ENCODE measurements around the gene RHOT2. TPM values are rescaled to one million over a fixed set of nuclear protein-coding genes. Genes with fewer than 3 reads are reported as not detected.
A peak's percentile ranks its signal among the peaks of the same experiment; 100 is the strongest.

RHOT2 gene
- total RNA-seq, 4 donors from 2014 or later = 29.1 to 99.7 (median 71.7) TPM

- Histone ChIP-seq H3K4me3 (peak overlapping the region; percentile 72 to 85), H3K36me3 (no peaks in the 10 kb centered on the region), H3K27me3 (no peaks in the 10 kb centered on the region), H3K9me3 (no peaks in the 10 kb centered on the region), H3K27ac (peak overlapping the region; percentile 98 to 99), H3K4me1 (peaks cover 0 to 13% of the 10 kb centered on the region in 2 donors)
- intact Hi-C loops (cut with DNase I; ENCODE audit: low total_unique reads) = no loop called here
- TF ChIP-seq CTCF (IDR thresholded peaks at IDR 0.05) (no peak), POLR2A (IDR thresholded peaks at IDR 0.05) (no peak)
- DNase-seq = no peak
Observed at GRCh38 chr16:635573-636205, 32.2 kb upstream of the RHOT2 start.

DNA sequence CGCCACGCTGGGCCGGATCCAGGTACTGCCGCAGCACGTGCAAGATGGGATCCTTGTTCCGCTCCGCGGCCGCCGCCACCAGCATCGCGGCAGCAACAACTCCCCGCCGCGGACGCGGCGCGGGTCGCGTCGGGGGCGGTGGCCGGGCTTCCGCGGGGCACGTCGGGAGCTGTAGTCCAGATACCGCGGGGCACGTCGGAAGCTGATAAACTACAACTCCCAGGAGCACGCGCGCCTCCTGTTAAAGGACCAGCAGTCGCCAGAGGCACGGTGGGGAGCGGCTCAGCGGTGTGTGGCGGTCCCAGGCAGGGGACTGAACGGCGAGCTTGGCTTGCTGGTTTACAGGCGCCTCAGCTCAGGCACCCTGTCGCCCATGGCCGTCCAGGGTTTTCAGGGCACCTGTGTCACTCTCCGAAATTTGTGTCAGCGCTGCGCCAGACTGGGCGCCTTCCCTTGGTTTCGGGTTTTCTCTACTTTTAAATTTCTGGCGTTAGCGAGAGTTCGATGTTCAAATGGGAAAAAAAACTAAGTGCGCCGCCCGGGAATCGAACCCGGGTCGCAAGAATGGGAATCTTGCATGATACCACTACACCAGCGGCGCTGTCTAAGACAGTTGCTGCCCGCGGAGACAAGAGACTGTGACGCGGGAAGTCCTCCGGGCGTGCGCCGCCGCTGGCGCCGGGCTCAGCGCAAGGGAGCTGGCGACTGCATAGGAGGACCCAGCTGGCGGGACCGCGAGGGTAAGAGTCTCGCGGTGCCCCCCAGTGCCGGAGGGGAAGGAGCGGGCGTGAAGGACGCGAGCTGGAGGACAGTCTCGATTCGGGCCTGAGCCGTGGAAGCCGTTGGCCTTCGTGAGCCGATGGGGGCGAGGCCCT, 31.5 kb upstream of the RHOT2 start, which contains the start of gene METTL26:
METTL26 (minus strand) TSS at position 100 of the 875 bp plus-strand sequence; CDS start at position 85, 15 bp downstream.
- Histone ChIP-seq H3K36me3 (no peaks in the 10 kb centered on the region), H3K9me3 (no peaks in the 10 kb centered on the region), H3K27ac (peak within 1 kb of the TSS; percentile 98 to 99), H3K4me1 (peaks cover 0 to 6% of the 10 kb centered on the region in 2 donors), H3K4me3 (peak within 1 kb of the TSS; percentile 72 to 85), H3K27me3 (no peaks in the 10 kb centered on the region)
- intact Hi-C loops (cut with DNase I; ENCODE audit: low total_unique reads) = no loop called here
- TF ChIP-seq POLR2A (IDR thresholded peaks at IDR 0.05) = peak; percentile 53 to 72
- TF ChIP-seq CTCF (IDR thresholded peaks at IDR 0.05) = no peak
- DNase-seq = peak; percentile 95 to 96

- intact Hi-C loops (cut with DNase I; ENCODE audit: low total_unique reads) = no loop called here
- Histone ChIP-seq H3K9me3 (no peaks in the 10 kb centered on the region), H3K36me3 (no peaks in the 10 kb centered on the region), H3K4me1 (peaks cover 0 to 6% of the 10 kb centered on the region in 2 donors), H3K27ac (peak overlapping the region; percentile 98 to 99), H3K27me3 (no peaks in the 10 kb centered on the region), H3K4me3 (peak overlapping the region; percentile 72 to 85)
- peak; percentile 88 to 93 for DNase-seq
- no peak for TF ChIP-seq POLR2A (IDR thresholded peaks at IDR 0.05)
- no peak for TF ChIP-seq CTCF (IDR thresholded peaks at IDR 0.05)
Observed at GRCh38 chr16:637081-638018, 30.6 kb upstream of the RHOT2 start.

DNA sequence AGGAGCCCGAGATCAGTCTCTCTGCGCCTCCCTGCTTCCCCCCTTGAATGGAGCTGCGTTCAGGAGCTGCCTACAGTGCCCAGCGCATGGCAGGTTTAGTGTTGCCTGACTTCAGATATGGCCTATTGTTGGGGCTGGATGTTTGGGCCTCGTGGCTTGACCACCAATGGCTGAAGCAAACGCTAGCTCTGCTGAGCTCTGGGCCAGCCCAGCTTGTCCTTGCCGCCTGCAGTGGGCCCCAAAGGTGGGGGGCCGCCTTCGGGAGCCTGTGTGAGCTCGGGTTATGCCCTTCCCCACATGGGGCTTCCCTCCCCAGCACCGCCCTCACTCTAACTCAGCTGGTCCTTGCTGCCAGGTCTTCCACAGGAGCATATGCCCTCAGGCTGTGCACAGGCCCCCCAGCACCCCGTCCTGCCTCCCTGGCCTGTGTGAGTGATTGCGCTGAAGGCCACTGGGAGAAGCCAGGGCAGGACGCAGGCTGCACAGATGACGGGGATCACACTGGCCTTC, 29.8 kb upstream of the RHOT2 start:
- Histone ChIP-seq H3K27ac (no peak overlapping the region), H3K27me3 (no peaks in the 10 kb centered on the region), H3K9me3 (no peaks in the 10 kb centered on the region), H3K36me3 (no peaks in the 10 kb centered on the region), H3K4me1 (peaks cover 0 to 6% of the 10 kb centered on the region in 2 donors), H3K4me3 (no peak overlapping the region)
- intact Hi-C loops (cut with DNase I; ENCODE audit: low total_unique reads) = no loop called here
- no peak for DNase-seq
- no peak for TF ChIP-seq POLR2A (IDR thresholded peaks at IDR 0.05)
- no peak for TF ChIP-seq CTCF (IDR thresholded peaks at IDR 0.05)

Measured in uterus (tissue), 4 donors.